A673 (cell line): ENCODE measurements around the gene RASAL2. TPM values are rescaled to one million over a fixed set of nuclear protein-coding genes. Genes with fewer than 3 reads are reported as not detected.

Source experiments
- BruUV-seq: library from RNA; stranded (reverse); fragments of 400-500 nt; replicated peaks from 2 replicates; lab custom pipeline; 2021; lab: Mats Ljungman, UMichigan
- CTCF ChIA-PET: fragments of 300-600 bp; sonication (Branson Sonifier 250); formaldehyde crosslinking; loops from one replicate; lab custom pipeline; 2022; ENCODE audit warnings: antibody characterized with exemption; lab: Charles Lee
- POLR2A ChIA-PET: fragments of 300-600 bp; sonication (Branson Sonifier 250); formaldehyde crosslinking; loops from one replicate; lab custom pipeline; 2022; ENCODE audit warnings: antibody characterized with exemption; ENCODE audit not compliant: low non-redundant PET; lab: Charles Lee
- DNase-seq: peaks from one replicate; pipeline ENCODE4 v3.0.0-alpha.2; 2015; ENCODE audit warnings: low spot score
- H3K27ac ChIP-seq: fragments of 200-600 bp; sonication (generic); 2 replicates; pipeline ENCODE4 v1.5.1; 2016; ENCODE audit warnings: mixed run types, low read depth, mild to moderate bottlenecking, mixed read lengths, antibody characterized with exemption, low read length; ENCODE audit not compliant: poor library complexity, severe bottlenecking
- H3K27me3 ChIP-seq: fragments of 200-600 bp; sonication (generic); replicated peaks from 2 replicates; pipeline ENCODE4 v1.6.1; 2017; ENCODE audit warnings: mixed run types, low read depth, mild to moderate bottlenecking, mixed read lengths, antibody characterized with exemption, low read length; ENCODE audit not compliant: insufficient read depth, poor library complexity
- H3K36me3 ChIP-seq: fragments of 200-600 bp; sonication (generic); 2 replicates; pipeline ENCODE4 v1.6.1; 2016; ENCODE audit warnings: mixed run types, mild to moderate bottlenecking, mixed read lengths, antibody characterized with exemption, low read length; ENCODE audit not compliant: insufficient read depth, poor library complexity, severe bottlenecking
- H3K4me1 ChIP-seq: fragments of 200-600 bp; sonication (generic); 2 replicates; pipeline ENCODE4 v1.6.1; 2017; ENCODE audit warnings: mixed run types, mild to moderate bottlenecking, mixed read lengths, antibody characterized with exemption, low read length; ENCODE audit not compliant: insufficient read depth, poor library complexity, severe bottlenecking
- H3K4me3 ChIP-seq: fragments of 200-600 bp; sonication (generic); 2 replicates; pipeline ENCODE4 v1.5.1; 2016; ENCODE audit warnings: low read depth, mixed run types, mild to moderate bottlenecking, mixed read lengths, low read length; ENCODE audit not compliant: poor library complexity, severe bottlenecking
- H3K9me3 ChIP-seq: fragments of 200-600 bp; sonication (generic); 2 replicates; pipeline ENCODE4 v1.6.1; 2016; ENCODE audit warnings: mixed run types, low read depth, mild to moderate bottlenecking, mixed read lengths, antibody characterized with exemption, low read length; ENCODE audit not compliant: poor library complexity, severe bottlenecking
- EZH2 ChIP-seq: fragments of 200-600 bp; sonication (generic); IDR thresholded peaks from 2 replicates; pipeline ENCODE4 v1.6.1; 2017; ENCODE audit warnings: borderline replicate concordance, low read depth, mild to moderate bottlenecking, mixed read lengths, antibody characterized with exemption, low read length; ENCODE audit not compliant: poor library complexity, severe bottlenecking
- intact Hi-C: fragments of 100-400 bp; cut with micrococcal nuclease; formaldehyde crosslinking; loops from one replicate; pipeline ENCODE4 v1.10.0; 2022; ENCODE audit not compliant: unreplicated experiment
- total RNA-seq: library from RNA; stranded (reverse); gene quantifications from 2 replicates; pipeline ENCODE4 v1.2.3, GENCODE V29; 2021
- TF ChIP-seq, protein P1 (sequence below): fragments of 300-800, 200-600 bp; sonication (generic); conservative IDR thresholded peaks from 2 replicates; pipeline ENCODE4 v1.5.1; 2017; ENCODE audit warnings: low read depth, mild to moderate bottlenecking, antibody characterized with exemption, low read length, moderate library complexity, mixed read lengths

Gene RASAL2
- total RNA-seq, 1 experiment from 2014 or later: 8.3 TPM

GRCh38 chr1:178126741-178127185 lies 32.9 kb downstream of the RASAL2 start:
- DNase-seq: no peak
- TF ChIP-seq, protein P1, sequence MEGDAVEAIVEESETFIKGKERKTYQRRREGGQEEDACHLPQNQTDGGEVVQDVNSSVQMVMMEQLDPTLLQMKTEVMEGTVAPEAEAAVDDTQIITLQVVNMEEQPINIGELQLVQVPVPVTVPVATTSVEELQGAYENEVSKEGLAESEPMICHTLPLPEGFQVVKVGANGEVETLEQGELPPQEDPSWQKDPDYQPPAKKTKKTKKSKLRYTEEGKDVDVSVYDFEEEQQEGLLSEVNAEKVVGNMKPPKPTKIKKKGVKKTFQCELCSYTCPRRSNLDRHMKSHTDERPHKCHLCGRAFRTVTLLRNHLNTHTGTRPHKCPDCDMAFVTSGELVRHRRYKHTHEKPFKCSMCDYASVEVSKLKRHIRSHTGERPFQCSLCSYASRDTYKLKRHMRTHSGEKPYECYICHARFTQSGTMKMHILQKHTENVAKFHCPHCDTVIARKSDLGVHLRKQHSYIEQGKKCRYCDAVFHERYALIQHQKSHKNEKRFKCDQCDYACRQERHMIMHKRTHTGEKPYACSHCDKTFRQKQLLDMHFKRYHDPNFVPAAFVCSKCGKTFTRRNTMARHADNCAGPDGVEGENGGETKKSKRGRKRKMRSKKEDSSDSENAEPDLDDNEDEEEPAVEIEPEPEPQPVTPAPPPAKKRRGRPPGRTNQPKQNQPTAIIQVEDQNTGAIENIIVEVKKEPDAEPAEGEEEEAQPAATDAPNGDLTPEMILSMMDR: no peak
- no peak for TF ChIP-seq EZH2
- BruUV-seq: no TSS peak
- Histone ChIP-seq H3K27me3 (no peaks in the 10 kb centered on the region), H3K4me1 (peaks cover 3% of the 10 kb centered on the region), H3K4me3 (no peak overlapping the region), H3K27ac (no peak overlapping the region), H3K36me3 (no peaks in the 10 kb centered on the region), H3K9me3 (no peaks in the 10 kb centered on the region)
- ChIA-PET CTCF (no interaction called here), POLR2A (no interaction called here)
- intact Hi-C loops: no loop called here

GRCh38 chr1:178127482-178128191 lies 33.7 kb downstream of the RASAL2 start:
- intact Hi-C loops: no loop called here
- Histone ChIP-seq H3K36me3 (no peaks in the 10 kb centered on the region), H3K27ac (no peak overlapping the region), H3K4me3 (no peak overlapping the region), H3K9me3 (no peaks in the 10 kb centered on the region), H3K4me1 (peaks cover 3% of the 10 kb centered on the region), H3K27me3 (no peaks in the 10 kb centered on the region)
- CTCF ChIA-PET: no interaction called here
- TF ChIP-seq EZH2: no peak
- TF ChIP-seq, protein P1: no peak
- POLR2A ChIA-PET: no interaction called here
- no TSS peak for BruUV-seq
- no peak for DNase-seq

GRCh38 chr1:178133239-178133989 lies 39.5 kb downstream of the RASAL2 start:
- Histone ChIP-seq H3K4me1 (peaks cover 5% of the 10 kb centered on the region), H3K9me3 (no peaks in the 10 kb centered on the region), H3K36me3 (no peaks in the 10 kb centered on the region), H3K27ac (no peak overlapping the region), H3K27me3 (no peaks in the 10 kb centered on the region), H3K4me3 (no peak overlapping the region)
- BruUV-seq: no TSS peak
- POLR2A ChIA-PET: no interaction called here
- intact Hi-C loops: no loop called here
- CTCF ChIA-PET: no interaction called here
- DNase-seq: no peak
- TF ChIP-seq, protein P1: no peak
- no peak for TF ChIP-seq EZH2
